ENCODE data around the gene APC2.

DNA sequence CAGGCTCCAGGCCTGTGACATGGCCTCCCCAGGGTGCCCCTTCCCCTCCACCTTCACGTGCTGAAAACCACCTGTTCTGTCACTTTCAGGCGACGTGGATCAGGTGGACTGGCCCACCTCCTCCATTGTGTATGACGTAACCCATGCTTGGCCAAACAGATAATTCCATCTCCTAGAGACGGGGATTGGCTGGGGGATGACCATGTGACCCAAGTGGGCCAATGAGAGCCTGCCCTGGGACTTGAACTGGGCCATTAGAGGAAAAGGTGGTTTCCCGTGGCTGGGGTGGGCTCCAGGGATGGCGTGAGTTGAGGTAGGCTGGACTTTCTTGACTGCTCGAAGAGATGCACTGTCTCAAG lies 66.5 kb downstream of the APC2 start:
- TF ChIP-seq RAD21 (conservative IDR thresholded peaks at IDR 0.05): no peak
- TF ChIP-seq EP300 (conservative IDR thresholded peaks at IDR 0.05; ENCODE audit: poor library complexity, severe bottlenecking): no peak

All from neural cell (in vitro differentiated cells).